ENCODE measurements around the gene CLDN12. TPM values are rescaled to one million over a fixed set of nuclear protein-coding genes. Genes with fewer than 3 reads are reported as not detected.

CLDN12 gene
- total RNA-seq, 2 donors from 2014 or later: 24.1 to 30.5 TPM

DNA sequence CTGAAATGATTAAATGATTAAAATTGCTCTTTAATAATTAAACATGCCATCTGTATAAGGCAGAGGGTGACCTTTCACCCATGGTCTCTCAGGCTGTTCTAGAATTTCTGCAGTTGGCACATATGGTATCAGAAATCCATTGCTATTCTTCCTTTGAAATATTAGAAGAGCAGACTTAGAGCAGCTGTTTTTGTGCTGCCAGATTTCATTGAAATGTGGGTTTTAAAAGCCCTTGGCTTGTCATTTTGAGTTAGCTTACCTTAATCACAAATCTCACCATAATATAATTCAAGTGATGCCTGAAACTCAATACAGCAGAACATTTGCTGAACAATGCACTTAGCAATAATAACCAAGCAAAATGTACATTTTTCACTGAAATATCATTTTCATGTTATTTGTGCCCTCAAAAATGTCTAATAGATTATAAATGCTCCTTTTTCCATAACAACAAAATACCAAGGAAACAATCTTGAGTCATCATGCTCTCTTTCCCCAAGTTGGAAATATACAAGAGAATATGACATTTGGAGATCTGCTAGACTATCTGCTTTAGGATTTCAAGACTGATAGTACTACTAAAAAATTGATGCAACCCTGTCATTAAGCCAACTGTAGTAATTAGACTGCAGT lies 50.1 kb downstream of the CLDN12 start:
- ATAC-seq (ENCODE audit: insufficient number of reproducible peaks, low FRiP score, low read depth): no peak
- no peak overlapping the region for H3K4me3 ChIP-seq
- TF ChIP-seq, protein P1, sequence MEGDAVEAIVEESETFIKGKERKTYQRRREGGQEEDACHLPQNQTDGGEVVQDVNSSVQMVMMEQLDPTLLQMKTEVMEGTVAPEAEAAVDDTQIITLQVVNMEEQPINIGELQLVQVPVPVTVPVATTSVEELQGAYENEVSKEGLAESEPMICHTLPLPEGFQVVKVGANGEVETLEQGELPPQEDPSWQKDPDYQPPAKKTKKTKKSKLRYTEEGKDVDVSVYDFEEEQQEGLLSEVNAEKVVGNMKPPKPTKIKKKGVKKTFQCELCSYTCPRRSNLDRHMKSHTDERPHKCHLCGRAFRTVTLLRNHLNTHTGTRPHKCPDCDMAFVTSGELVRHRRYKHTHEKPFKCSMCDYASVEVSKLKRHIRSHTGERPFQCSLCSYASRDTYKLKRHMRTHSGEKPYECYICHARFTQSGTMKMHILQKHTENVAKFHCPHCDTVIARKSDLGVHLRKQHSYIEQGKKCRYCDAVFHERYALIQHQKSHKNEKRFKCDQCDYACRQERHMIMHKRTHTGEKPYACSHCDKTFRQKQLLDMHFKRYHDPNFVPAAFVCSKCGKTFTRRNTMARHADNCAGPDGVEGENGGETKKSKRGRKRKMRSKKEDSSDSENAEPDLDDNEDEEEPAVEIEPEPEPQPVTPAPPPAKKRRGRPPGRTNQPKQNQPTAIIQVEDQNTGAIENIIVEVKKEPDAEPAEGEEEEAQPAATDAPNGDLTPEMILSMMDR (IDR thresholded peaks at IDR 0.05): no peak
- H3K27me3 ChIP-seq (replicated peaks; ENCODE audit: insufficient read depth): no peaks in the 10 kb centered on the region
- DNase-seq (ENCODE audit: low spot score): no peak
- peaks cover 2 to 6% of the 10 kb centered on the region in 2 donors for H3K4me1 ChIP-seq (ENCODE audit: control insufficient read depth in 1 of 2, low read depth in 2 of 2)
- H3K9me3 ChIP-seq: no peaks in the 10 kb centered on the region
- no peaks in the 10 kb centered on the region for H3K36me3 ChIP-seq
- H3K27ac ChIP-seq: no peak overlapping the region

DNA sequence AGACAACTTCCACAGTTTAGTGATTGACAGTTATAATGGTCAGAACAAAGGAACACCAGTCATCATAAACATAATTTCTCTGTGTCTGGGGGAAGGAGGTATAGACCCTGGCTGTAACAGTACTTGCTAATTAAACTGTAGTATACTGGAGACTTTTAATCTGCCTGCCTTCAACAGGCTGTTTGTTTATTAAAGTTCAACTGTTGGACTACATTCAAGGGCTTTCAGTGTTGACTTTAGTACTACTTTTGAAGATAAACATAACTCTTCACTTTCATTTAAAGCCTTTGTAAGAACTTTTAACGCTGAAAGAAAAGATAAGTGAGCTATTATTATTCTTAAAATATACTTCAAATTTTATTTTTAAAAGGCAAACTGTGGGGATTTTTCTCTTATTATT lies 50.7 kb downstream of the CLDN12 start:
- Histone ChIP-seq H3K36me3 (no peaks in the 10 kb centered on the region), H3K27ac (no peak overlapping the region), H3K4me1 (ENCODE audit: control insufficient read depth in 1 of 2, low read depth in 2 of 2) (peaks cover 2 to 6% of the 10 kb centered on the region in 2 donors), H3K27me3 (replicated peaks; ENCODE audit: insufficient read depth) (no peaks in the 10 kb centered on the region), H3K9me3 (no peaks in the 10 kb centered on the region), H3K4me3 (no peak overlapping the region)
- DNase-seq (ENCODE audit: low spot score): no peak
- TF ChIP-seq, protein P1 (IDR thresholded peaks at IDR 0.05): no peak
- ATAC-seq (ENCODE audit: insufficient number of reproducible peaks, low FRiP score, low read depth): no peak

GRCh38 chr7:90455163-90456030 lies 52.1 kb downstream of the CLDN12 start:
- Histone ChIP-seq H3K9me3 (no peaks in the 10 kb centered on the region), H3K36me3 (no peaks in the 10 kb centered on the region), H3K4me3 (peak overlapping the region; percentile 65), H3K4me1 (ENCODE audit: control insufficient read depth in 1 of 2, low read depth in 2 of 2) (peaks cover 2 to 6% of the 10 kb centered on the region in 2 donors), H3K27me3 (replicated peaks; ENCODE audit: insufficient read depth) (no peaks in the 10 kb centered on the region), H3K27ac (no peak overlapping the region)
- DNase-seq (ENCODE audit: low spot score) (no peak), ATAC-seq (ENCODE audit: insufficient number of reproducible peaks, low FRiP score, low read depth) (peak; percentile 79)
- TF ChIP-seq, protein P1 (IDR thresholded peaks at IDR 0.05): peak; percentile 57

GRCh38 chr7:90458104-90458503 lies 54.8 kb downstream of the CLDN12 start:
- H3K4me3 ChIP-seq: no peak overlapping the region
- H3K27me3 ChIP-seq (replicated peaks; ENCODE audit: insufficient read depth): no peaks in the 10 kb centered on the region
- H3K27ac ChIP-seq: no peak overlapping the region
- H3K36me3 ChIP-seq: no peaks in the 10 kb centered on the region
- peaks cover 6 to 11% of the 10 kb centered on the region in 2 donors for H3K4me1 ChIP-seq (ENCODE audit: control insufficient read depth in 1 of 2, low read depth in 2 of 2)
- TF ChIP-seq, protein P1 (IDR thresholded peaks at IDR 0.05): no peak
- no peak for ATAC-seq (ENCODE audit: insufficient number of reproducible peaks, low FRiP score, low read depth)
- no peak for DNase-seq (ENCODE audit: low spot score)
- no peaks in the 10 kb centered on the region for H3K9me3 ChIP-seq

DNA sequence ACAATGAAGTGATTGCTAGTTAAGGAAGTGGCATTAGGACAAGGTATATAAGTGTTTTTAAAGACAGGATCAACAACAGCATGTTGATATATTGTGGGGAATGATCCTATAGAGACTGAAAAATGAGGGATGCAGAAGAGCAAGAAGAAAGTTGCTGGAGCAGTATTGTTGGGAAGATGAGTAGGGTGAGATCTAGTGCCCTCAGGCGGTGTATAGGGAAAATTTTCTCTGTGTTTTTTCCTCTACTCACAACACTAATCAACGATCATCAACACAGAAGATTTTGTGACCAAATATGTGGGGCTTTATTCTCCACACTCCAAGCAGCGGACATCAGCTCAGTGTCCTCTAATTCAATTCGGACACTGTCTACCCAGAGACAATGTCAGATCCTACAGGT lies 56.6 kb downstream of the CLDN12 start:
- Histone ChIP-seq H3K27ac (no peak overlapping the region), H3K4me3 (no peak overlapping the region), H3K36me3 (no peaks in the 10 kb centered on the region), H3K4me1 (ENCODE audit: control insufficient read depth in 1 of 2, low read depth in 2 of 2) (peaks cover 10 to 13% of the 10 kb centered on the region in 2 donors), H3K9me3 (no peaks in the 10 kb centered on the region), H3K27me3 (replicated peaks; ENCODE audit: insufficient read depth) (no peaks in the 10 kb centered on the region)
- DNase-seq (ENCODE audit: low spot score) (no peak), ATAC-seq (ENCODE audit: insufficient number of reproducible peaks, low FRiP score, low read depth) (no peak)
- TF ChIP-seq, protein P1 (IDR thresholded peaks at IDR 0.05): no peak
